Cardiac ventricle fibroblast (primary cell): ENCODE results near the gene S100G. TPM values are rescaled to one million over a fixed set of nuclear protein-coding genes. Genes with fewer than 3 reads are reported as not detected.

Source experiments
- total RNA-seq: library from RNA; depleted of rRNA; stranded (reverse); fragments of >200 nt; gene quantifications from 2 replicates; pipeline ENCODE4 v1.2.3, GENCODE V29; 2015

Gene S100G, protein sequence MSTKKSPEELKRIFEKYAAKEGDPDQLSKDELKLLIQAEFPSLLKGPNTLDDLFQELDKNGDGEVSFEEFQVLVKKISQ
- total RNA-seq = not detected in 2 replicates

DNA sequence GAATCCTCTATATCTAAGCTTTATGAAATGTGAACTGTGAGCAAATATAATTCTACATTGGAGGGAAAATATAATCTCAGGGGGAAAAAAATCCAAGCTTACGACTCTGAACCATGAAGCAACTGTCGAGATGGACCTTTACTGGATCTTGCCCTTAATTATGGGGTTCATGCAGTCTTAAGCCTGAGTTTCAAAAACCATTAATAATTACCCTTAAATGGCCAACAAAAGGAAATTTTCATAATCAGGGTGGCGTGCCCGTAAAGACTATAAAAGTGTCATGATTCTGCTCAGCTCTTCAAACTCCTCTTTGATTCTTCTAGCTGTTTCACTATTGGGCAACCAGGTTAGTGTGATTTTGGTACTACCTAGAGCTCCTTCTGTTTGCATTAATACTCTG, at the start of gene S100G:
TSS of gene S100G (plus strand) at position 301 of the 400 bp plus-strand sequence. CDS start 849 bp downstream, outside the sequence.

Other genes starting within 250 kb of the S100G start
- 6.4 and 6.8 TPM in 2 replicates for gene CTPS2, start 62.5 kb downstream of the S100G start, total RNA-seq
- gene SYAP1, start 69.5 kb downstream of the S100G start, total RNA-seq = 19.6 and 21.7 TPM in 2 replicates
- 5.8 and 10.4 TPM in 2 replicates for gene TXLNG, start 136.3 kb downstream of the S100G start, total RNA-seq
- gene RBBP7, start 220.2 kb downstream of the S100G start, total RNA-seq = 66.7 and 73.3 TPM in 2 replicates